Kidney tubule cell (primary cell): ENCODE measurements around the gene CNNM4.
A peak's percentile ranks its signal among the peaks of the same experiment; 100 is the strongest.

Experiments used
- DNase-seq: peaks from one replicate; pipeline ENCODE4 v3.0.0-alpha.2; 2018; ENCODE audit warnings: low spot score

The CNNM4 gene

GRCh38 chr2:96832754-96833507 lies 72.2 kb downstream of the CNNM4 start:
- peak; percentile 66 for DNase-seq

- no peak for DNase-seq
These were observed 75.1 kb downstream of the CNNM4 start for GRCh38 chr2:96835830-96836229.

GRCh38 chr2:96837575-96837974 lies 76.9 kb downstream of the CNNM4 start:
- DNase-seq: no peak

GRCh38 chr2:96838345-96839292 lies 77.9 kb downstream of the CNNM4 start:
- DNase-seq: no peak

GRCh38 chr2:96839293-96839874 lies 78.7 kb downstream of the CNNM4 start:
- DNase-seq: no peak

GRCh38 chr2:96839875-96840850 lies 79.5 kb downstream of the CNNM4 start:
- DNase-seq: no peak

- DNase-seq: no peak
These were observed 81.2 kb downstream of the CNNM4 start for GRCh38 chr2:96841701-96842495.

GRCh38 chr2:96842600-96842999 lies 81.9 kb downstream of the CNNM4 start:
- no peak for DNase-seq

- no peak for DNase-seq
These were observed 83.0 kb downstream of the CNNM4 start, which contains the start of gene ANKRD23 for GRCh38 chr2:96843538-96844268. Gene ANKRD23 (minus strand): TSS chr2:96844021. CDS start chr2:96843992, 29 bp downstream.

- no peak for DNase-seq
These were observed 83.7 kb downstream of the CNNM4 start for GRCh38 chr2:96844405-96844808.

- DNase-seq: no peak
These were observed 86.1 kb downstream of the CNNM4 start for GRCh38 chr2:96846825-96847224.

- DNase-seq: no peak
These were observed 86.9 kb downstream of the CNNM4 start for GRCh38 chr2:96847586-96847985.

- DNase-seq: no peak
These were observed 87.6 kb downstream of the CNNM4 start for GRCh38 chr2:96848264-96848663.

GRCh38 chr2:96852667-96853066 lies 92.0 kb downstream of the CNNM4 start:
- no peak for DNase-seq

- DNase-seq: no peak
These were observed 92.6 kb downstream of the CNNM4 start for GRCh38 chr2:96853321-96853720.

GRCh38 chr2:96856776-96857666 lies 96.3 kb downstream of the CNNM4 start:
- peak; percentile 53 for DNase-seq

- peak; percentile 98 for DNase-seq
These were observed 97.1 kb downstream of the CNNM4 start, which contains the start of gene ANKRD39 for GRCh38 chr2:96857667-96858372. Gene ANKRD39 (minus strand): TSS chr2:96858016. CDS start chr2:96857987, 29 bp downstream.

- no peak for DNase-seq
These were observed 98.5 kb downstream of the CNNM4 start for GRCh38 chr2:96859099-96859649.
